Cerebellar nuclear complex (tissue), 1 donor: ENCODE data around the gene KLHL29.

Source experiments
- DNase-seq, 2 experiments: peaks; one replicate each; lab custom pipeline; 2025; lab: John Stamatoyannopoulos, UW

Gene KLHL29

DNA sequence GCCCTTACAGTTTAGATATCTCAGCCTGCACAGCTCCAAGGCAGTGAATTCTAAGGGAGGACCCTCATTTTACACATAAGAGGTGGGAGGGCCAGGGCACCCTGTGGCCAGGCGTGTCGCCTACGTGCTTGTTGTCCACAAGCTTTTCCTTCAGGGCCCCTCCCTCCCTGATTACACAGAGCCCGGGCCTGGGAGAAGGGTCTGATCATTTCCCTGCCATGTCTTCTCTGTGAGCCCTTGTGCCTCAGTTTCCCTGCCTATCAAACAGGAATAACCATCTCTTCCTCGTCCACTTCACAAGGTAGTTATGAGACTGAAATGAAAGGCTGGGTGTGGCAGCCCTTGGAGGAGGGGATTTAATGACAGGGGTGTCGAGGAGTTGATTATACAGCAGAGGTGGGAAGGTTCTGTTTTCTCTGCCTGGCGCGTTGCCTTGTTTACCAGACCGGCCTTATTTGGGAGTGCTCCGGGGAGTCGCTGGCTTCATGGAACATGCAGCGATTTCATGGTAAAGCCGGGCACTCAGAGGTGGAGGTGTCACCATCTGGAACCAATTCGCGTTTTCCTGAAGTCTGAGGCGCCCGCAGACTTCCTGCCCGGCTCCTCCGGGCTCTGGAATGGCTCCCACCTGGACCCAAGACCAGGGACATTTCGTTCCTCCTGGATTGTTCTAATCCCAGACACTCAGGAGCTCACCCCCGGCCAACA lies 208.9 kb downstream of the KLHL29 start:
- DNase-seq: no peak

DNA sequence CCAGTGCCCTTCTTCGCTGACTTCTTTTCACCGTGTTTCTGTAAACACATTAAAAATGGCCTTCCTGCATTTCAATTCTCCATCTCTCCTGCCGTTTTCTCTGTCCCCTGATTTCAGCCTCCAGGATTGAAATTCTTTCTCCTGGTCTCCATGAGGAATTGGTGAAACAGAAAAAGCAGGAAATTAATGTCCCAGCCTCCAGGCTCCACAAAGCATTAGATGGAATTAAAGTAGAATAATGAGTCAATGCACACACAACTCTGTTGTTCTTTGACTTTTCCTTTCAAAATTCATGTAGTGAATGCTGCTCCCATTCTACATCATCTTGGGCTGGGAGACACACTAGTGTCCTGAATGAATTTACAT lies 209.5 kb downstream of the KLHL29 start:
- no peak for DNase-seq

DNA sequence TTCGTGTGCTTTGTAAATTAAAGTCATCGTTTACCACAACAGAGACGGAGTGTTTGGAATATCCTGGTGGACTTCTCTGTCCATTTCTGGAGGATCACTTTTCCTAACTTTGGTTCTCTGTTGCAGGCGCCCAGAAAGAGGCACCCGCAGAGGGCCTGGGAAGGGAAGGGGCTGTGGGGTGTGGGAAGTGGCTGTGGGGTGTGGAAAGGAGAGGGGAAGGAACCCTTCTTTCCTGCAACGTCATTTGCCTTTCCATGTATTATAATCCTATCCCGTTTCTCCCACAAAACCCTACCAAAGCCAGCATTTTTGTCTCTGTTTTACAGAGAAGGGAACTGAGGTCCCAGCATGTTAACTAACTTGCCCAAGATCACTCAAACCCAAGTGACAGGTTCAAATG lies 210.0 kb downstream of the KLHL29 start:
- no peak for DNase-seq

DNA sequence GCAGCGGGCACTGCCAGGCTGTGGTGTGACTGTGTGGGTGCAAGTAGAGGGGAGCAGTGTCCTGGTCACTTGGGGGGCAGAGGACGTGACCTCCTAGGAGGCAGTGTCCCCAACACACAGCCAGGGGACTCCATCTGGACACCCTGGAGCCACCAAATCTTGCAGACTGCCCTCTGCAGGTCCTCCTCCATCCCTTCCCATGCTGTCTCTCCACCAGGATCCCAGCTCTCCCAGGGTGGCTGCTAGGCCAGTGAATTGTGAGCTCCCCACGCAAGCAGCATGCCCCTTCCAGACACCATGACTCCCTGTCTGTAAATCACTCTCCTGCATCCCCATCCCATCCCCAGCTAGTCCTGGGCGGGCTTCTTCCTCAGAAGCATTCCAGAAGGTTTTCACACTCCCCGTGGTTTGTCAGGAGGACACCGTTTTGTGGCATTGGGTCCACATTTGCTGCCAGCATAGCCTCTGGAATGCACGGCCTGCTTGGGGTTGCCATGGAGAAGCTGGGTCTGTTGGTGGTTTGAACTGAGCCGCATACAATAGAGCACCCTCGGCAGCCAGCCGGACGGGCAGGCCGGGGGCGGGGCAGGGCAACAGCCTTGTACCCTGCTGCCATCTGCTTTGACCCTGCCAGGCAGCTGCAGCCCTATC lies 210.7 kb downstream of the KLHL29 start:
- no peak for DNase-seq

DNA sequence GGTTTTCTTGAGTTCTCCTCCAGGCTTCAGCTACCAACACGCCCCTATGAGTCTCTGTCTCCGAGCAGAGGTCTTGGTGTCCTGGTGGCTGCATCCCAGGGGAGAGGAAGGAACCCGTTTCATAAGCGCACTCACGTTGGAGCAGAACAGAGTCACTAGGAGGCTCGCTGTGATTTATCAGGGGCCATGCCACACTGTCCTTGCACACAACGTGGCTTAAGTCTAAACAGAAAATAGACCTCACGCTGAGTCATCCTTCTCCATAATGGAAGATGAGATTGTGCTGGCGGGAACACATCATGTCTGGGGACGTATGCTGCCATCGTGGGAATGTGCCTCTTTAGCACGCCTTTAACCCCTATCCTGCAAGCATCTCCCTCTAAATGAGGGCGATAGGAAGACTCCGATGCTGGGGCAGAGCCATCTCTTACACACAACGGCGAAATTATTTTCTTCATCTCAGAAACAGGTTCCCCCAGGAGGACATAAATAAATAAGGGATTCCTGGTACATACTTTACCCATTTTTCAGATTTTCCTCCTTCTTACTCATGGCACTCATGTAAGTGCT lies 211.4 kb downstream of the KLHL29 start:
- DNase-seq: no peak

DNA sequence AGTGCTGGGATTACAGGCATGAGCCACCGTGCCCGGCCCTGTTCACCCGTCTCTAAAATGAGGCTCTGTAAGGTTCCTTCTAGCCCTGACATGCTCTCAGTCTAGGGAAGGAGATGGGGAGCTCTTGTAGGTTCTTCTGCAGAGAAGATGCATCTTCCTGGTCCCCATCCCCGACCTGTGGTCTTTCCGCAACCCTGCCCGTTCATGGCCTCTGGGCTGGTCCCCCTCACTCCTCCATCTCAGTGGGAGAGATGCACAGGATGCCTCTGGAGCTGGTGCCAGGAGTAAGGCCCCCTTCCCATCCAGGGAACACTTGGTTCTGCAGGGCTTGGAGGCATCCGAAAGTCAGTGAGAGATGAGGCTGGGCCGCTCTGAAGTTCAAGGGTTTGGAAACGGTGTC lies 212.7 kb downstream of the KLHL29 start:
- DNase-seq: no peak

DNA sequence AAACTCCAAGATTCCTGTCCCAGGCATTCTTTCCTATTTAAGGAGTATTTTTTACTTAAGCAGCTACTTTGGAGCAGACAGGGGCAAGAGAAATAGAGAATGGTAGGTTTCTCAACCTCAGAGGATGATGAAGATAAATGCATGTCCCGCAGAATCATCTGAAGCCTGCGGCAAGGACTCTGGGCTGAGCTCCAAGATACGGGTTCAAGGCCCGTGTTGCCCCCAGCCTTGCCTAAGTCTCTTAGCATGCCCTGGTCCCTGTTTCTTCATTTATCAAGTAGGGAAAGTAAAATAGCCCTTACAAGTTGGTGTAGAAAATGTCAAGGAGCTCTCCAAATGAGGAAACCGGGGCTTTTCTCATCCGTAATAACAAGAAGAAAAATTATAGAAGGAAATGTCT lies 214.0 kb downstream of the KLHL29 start:
- DNase-seq: no peak

DNA sequence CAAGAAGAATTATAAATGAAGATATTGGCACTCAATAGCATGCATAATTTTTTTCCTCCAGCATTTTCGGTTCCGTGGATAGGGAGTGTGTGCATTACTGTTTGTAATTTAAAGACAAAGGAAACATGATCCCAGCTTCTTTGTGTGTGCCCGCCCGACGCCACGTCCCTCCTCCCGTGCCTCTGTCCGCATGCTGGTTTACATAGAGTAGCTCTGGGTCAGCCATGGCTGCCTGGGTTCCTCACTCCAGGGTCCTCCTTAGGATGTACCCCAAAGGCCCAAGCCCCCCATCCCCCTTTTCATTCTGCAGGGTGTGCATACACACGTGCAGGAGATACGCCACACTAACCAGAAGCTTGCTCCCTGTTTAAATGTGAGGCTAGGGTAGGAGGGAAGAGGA lies 214.7 kb downstream of the KLHL29 start:
- DNase-seq: no peak

DNA sequence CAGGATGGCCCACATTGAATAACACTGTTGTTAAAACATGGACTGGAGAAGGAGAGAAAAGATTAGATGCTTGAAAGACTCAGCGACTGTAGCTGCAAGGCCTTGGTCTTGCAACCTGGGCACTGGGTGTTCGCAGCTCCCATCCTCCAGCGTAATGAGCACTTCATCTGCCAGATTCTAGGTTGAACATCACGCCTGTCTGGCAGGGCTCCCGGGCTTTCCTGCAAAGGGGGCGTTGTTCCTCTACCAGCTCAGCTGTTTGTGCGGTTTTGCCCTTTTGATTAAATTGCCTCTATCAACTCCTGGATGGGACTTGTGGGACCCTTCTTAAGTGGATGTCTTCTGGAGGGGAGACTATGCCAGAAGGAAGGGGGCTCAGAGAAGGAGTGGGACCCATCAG lies 215.4 kb downstream of the KLHL29 start:
- DNase-seq: no peak

DNA sequence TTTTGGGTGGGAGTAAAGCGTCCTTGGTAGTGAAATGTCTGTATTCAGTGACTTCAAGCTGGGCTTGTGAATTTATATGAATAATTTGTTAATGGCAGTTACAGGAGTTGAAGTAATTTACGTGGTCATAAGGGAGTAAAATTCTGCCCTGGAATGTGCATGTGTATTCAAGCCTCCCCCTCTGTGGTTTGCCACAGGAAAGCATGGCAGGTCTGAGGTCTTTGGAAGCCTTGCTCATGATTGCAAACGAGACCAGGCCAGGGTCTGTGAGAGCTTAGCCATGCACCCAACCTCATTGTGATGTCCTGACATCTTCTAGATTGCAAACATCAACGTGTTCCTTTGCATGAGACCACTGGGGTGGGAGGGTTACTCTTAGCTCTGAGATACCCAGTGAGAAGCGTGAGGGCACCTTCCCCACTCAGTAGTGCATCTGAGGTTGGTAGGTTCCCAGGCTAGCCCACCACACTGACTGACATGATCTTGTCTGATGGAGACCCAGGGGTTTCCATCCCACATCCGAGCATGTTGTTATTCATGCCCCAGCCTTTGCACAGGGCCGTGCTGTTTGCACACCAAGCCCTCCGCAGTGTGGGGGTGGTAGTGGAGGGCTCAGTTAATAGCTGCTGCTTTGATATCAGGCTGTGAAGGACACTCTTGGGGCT lies 216.5 kb downstream of the KLHL29 start:
- no peak for DNase-seq

DNA sequence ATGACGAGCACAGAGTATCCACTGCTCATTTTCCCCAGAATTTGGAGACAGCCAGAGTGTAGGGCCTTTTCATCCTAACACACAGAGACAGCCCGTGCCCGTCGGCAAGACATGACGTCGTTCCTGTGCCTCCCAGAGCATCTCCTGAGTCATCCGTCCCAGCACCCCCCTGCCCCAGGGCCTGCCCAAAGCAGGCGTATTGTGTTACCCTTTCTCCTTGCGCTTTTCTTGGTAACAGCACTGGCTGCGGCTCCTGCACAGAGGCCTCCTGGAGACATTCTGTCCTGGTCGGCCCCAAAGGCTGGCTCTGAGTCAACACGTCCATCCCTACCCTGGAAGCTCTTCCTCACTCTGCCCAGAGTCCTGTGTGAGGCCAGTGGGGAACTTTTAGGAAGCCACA lies 217.1 kb downstream of the KLHL29 start:
- no peak for DNase-seq

DNA sequence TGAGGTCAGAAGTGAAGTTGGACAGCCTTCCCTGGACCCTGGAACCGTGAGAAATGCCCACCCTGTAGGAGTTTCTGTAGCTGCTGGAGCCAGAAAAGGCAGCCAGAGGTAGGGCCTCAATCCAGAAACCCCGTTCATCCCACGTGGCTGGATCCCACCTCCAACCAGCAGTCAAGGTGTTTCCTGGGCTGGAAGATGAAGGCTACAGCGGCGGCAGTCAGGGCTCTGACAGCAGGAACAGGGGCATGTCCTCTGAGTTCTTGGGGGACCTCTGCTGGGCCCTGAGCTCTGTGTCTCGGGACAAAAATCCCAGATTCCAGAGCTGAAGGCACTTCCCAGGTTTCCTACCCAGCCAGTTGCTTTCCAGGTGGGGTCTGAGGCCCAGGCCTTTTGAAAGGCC lies 218.2 kb downstream of the KLHL29 start:
- DNase-seq: no peak

DNA sequence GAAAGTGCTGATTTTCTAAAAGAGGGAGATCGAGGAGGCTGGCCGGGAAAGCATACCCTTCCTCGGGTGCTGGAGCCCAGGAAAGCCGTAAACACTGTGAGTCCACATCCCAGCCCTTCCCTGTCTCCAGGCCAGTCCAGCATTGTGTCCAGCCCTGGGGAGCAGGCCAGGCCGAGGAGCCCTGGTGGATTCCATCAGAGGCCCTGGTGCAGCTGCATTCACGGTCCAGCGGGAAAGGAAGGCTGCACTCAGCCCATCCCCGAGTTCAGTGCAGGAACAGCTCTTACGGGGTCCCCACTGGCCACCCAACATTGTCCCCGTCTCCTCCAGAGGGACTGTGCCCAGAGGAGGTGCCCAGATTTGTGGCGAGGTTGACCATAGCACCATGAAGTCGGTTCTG lies 218.6 kb downstream of the KLHL29 start:
- DNase-seq: no peak

DNA sequence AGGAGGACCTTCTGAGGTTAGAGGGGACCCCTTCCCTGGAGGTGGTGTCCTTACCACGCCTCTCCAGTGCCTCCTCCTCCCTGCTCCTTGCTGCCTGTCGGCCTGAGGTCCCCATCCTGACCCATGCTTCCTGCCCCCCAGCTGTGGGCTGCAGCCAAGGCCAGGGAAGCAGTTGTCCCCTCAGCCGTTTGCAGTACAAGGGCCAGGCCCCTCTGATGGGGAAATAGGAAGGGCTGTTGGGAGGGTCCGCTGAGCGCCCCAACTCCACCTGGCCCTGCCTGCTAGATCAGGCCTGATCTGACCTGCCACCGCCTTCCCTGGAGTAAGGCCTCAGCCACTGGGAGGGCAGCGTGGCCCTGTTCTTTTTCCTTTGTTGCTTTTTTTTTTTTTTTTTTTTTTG lies 219.8 kb downstream of the KLHL29 start:
- no peak for DNase-seq

DNA sequence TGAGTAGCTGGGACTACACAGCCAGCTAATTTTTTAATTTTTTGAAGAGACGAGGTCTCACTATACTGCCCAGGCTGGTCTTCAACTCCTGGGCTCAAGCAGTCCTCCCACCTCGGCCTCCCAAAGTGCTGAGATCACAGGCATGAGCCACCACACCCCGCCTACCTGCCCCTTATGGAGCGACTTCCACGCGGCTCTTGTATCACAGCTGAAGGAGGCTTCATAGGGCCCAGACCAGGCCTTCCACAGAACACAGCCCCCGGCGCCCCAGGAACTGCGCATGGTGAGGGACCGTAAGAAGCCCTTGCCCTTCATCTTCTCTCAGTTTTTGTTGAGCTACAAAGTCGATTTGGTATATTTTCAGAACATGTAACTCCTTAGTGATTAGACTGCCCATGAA lies 220.3 kb downstream of the KLHL29 start:
- DNase-seq: no peak

DNA sequence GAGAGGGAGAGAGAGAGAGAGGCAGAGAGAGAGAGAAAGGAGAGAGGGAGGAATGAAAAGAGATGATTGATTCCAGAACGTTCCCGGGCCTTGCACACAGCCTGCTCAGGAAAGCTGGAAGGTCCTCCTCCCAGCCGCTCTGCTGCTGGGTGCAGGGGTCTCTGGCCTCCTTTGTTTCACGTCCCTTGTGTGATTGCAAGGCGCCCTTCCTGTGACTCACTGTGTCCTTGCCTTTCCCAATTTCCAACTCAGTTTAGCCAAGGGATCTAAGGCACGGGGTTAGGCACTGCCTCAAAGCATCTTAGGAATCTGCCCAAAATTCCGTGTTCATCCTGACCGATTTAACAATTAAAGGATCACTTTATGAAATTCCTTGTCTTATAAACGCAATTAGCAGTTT lies 221.2 kb downstream of the KLHL29 start:
- no peak for DNase-seq

DNA sequence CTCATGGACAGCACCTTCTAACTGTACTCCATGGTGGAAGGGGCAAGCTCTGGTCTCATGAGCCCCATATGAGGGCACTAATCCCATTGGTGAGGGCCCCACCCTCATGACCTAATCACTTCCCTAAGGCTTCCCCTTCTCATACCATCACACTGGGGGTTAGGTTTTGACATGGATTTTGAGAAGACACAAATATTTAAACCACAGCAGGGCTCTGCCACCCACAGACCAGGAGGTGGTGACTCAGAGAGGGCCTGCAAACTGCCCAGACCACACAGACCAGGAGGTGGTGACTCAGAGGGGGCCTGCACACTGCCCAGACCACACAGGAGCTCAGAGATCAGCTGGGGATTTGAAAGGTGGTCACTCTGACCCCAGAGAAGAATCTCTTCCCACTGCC lies 222.0 kb downstream of the KLHL29 start:
- DNase-seq: no peak

DNA sequence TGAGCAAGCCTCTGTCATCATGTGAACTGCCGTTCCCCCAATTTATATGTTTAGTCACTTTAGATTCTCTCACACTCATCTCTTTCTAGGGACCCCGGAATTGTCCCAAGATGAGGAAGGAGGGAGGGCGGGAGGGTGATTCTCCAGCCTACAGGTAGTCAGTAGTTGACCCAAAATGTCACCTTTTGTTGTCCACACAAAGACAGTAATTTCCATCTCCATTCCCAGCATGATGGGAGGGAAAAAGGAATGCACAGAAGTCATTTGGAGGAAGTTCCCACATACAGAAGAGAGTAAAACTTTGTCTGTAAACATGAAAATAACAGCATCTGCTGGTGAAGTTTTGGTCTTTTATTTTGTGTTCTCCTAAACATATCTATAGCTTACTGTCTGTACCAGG lies 222.9 kb downstream of the KLHL29 start:
- DNase-seq: no peak

DNA sequence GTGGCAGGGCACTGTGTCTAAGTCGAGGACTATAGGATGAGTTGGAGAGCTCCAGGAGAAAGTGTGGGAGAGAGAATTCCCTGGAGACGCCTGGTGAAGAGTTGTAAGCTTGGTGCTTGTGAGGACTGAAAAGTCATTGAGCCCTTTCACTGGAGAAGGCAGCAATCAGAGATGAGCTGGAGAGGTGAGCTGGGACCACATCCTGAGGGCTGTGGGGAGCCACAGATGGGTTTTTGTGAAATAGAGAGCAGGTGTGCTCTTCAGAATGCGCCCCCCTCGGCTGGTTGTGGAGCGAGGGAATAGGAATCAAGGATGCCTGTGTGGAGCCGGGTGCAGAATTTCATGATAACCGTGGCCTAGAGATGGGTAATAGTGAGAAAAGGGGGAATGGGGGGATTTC lies 224.3 kb downstream of the KLHL29 start:
- no peak for DNase-seq

DNA sequence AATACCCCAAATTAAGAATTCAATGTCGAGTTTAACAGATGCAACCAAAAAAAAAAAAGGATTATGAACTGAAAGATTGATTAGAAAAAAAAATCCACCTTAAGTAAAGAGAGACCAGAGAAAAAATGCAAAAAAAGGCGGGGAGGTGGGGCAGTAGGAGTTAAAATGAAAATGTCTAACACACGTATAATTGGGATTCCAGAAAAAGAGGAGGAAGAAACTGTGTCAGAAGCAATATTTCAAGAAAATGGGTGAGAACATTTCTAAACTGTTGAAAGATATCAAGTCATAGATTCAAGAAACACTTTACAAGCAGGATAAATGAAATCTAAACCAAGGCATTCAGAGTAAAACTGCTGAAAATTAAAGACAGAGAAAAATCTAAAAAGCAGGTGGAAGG lies 226.9 kb downstream of the KLHL29 start:
- no peak for DNase-seq

DNA sequence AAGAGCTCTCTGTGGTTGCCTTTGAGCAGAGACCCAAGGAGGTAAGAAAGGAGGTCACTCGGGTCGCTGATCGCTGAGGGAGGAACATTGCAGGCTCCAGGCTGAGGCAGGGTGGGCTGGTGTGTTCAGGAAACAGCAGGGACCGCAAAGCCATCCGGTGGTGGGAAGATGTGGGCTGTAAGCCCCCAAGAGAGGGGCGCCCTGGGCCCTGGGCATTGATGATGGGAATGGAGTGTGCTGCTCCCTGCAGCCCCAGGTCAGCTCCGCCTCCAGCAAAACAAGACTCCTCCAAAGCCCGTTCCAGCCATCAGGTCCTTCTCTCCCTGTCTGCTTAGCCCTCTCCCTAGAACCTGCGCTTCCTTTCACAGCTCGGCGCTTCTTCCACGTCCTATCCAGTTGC lies 229.7 kb downstream of the KLHL29 start:
- no peak for DNase-seq

DNA sequence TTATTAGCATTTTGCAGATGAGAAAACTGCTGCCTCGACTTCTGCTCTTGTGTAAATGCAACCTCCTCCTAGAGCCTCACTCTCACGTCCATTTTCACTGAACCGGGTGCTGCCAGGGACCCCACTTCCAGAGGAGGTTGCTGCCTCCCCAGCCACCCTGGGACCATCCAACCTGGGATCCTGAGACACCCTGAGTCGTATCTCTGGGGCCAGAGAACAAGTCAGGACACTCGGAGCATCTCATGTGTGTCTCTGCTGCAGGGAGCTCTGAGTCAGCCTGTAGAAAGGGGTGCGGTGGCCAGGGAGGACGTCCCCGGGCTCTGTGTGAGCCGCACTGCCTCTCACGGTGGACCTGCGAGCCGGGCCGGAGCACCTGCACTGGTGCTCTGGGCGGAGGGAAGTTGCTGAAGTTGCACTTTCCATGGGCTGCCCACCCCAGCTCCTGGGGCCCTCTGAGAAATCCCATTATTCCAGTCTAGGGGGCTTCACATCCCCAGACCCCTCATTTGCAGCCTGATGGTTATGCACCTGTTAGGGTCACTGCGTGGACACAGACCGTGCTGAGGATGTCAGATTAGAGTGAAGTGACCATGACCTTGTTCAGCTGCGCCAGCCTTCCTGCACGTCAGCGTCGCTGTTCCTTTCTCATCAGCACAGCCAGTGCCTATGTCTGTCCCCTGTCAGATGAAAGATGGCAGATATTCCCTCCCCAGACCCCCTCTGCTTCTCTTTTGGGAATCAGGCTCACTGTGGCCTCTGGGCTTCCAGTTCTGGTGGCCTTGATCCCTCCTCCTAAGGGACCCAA lies 230.4 kb downstream of the KLHL29 start:
- no peak for DNase-seq
